CD14-positive monocyte (primary cell): ENCODE data around the gene PPM1H. TPM values are rescaled to one million over a fixed set of nuclear protein-coding genes. Genes with fewer than 3 reads are reported as not detected.
"Not testable (repeated sequence)": the region's sequence is repeated elsewhere in the genome, so short reads cannot be mapped to it uniquely, and the experiment has no call there.

Source experiments
- DNase-seq, 3 donors: peaks; one replicate each; pipeline ENCODE4 v3.0.0-alpha.2; 2011 to 2022
- H2AFZ ChIP-seq: 2 replicates; pipeline ENCODE4 v1.6.0; 2012; ENCODE audit warnings: mild to moderate bottlenecking, low read depth, low read length, inconsistent platforms; ENCODE audit not compliant: insufficient read depth, poor library complexity, severe bottlenecking
- H3K27ac ChIP-seq, 2 donors: 1 replicate in 1 of 2; 2 replicates in 1 of 2; pipeline ENCODE4 v1.5.1; 2012 to 2013; ENCODE audit warnings: low read length in 2 of 2, control low read depth in 1 of 2, inconsistent platforms in 1 of 2, low read depth in 1 of 2, mild to moderate bottlenecking in 1 of 2
- H3K27me3 ChIP-seq, 2 donors: one replicate each; pipeline versions ENCODE4 v1.6.0 to v1.6.1; 2011 to 2013; ENCODE audit warnings: low read length in 2 of 2; ENCODE audit not compliant: control insufficient read depth in 2 of 2, insufficient read depth in 2 of 2
- H3K36me3 ChIP-seq, 2 donors: replicated peaks in 1 of 2; 1 replicate in 1 of 2; 2 replicates in 1 of 2; pipeline versions ENCODE4 v1.5.1 to v1.6.1; 2012 to 2013; ENCODE audit warnings: low read length in 2 of 2, control low read depth in 1 of 2, inconsistent platforms in 1 of 2, mild to moderate bottlenecking in 1 of 2; ENCODE audit not compliant: insufficient read depth in 2 of 2, control insufficient read depth in 1 of 2
- H3K4me1 ChIP-seq, 2 donors: 1 replicate in 1 of 2; 2 replicates in 1 of 2; pipeline versions ENCODE4 v1.5.1 to v1.6.1; 2012 to 2013; ENCODE audit warnings: low read length in 2 of 2, control low read depth in 1 of 2, inconsistent platforms in 1 of 2, mild to moderate bottlenecking in 1 of 2, moderate library complexity in 1 of 2; ENCODE audit not compliant: insufficient read depth in 2 of 2, control insufficient read depth in 1 of 2
- H3K4me2 ChIP-seq: replicated peaks from 2 replicates; pipeline ENCODE3; 2012; ENCODE audit warnings: low read length, moderate library complexity, mild to moderate bottlenecking; ENCODE audit not compliant: poor library complexity, severe bottlenecking; ENCODE audit errors: extremely low read depth
- H3K4me3 ChIP-seq, 3 experiments: fragments of 200-600 bp in 1 of 3; sonication (generic) in 1 of 3; replicated peaks in 1 of 3; 1 replicate in 2 of 3; 2 replicates in 1 of 3; pipeline ENCODE4 v1.5.1; 2011 to 2013; ENCODE audit warnings: low read length in 3 of 3, mild to moderate bottlenecking in 3 of 3, control low read depth in 2 of 3, low read depth in 2 of 3, inconsistent platforms in 1 of 3, moderate library complexity in 1 of 3
- H3K79me2 ChIP-seq: 2 replicates; pipeline ENCODE4 v1.6.0; 2012; ENCODE audit warnings: mild to moderate bottlenecking, control low read depth, inconsistent platforms, low read length, moderate library complexity; ENCODE audit not compliant: insufficient read depth
- H3K9ac ChIP-seq: 2 replicates; pipeline ENCODE4 v1.6.0; 2017; ENCODE audit warnings: low read length, mild to moderate bottlenecking; ENCODE audit not compliant: insufficient read depth, poor library complexity, severe bottlenecking
- H3K9me3 ChIP-seq, 2 donors: replicated peaks in 1 of 2; 1 replicate in 1 of 2; 2 replicates in 1 of 2; pipeline versions ENCODE4 v1.5.1 to v1.6.1; 2012 to 2013; ENCODE audit warnings: low read length in 2 of 2, control low read depth in 1 of 2; ENCODE audit not compliant: control insufficient read depth in 1 of 2, insufficient read depth in 1 of 2
- H4K20me1 ChIP-seq: 2 replicates; pipeline ENCODE4 v1.6.0; 2012; ENCODE audit warnings: mild to moderate bottlenecking, low read length, control low read depth, moderate library complexity; ENCODE audit not compliant: insufficient read depth
- H3K27ac Mint-ChIP-seq, 7 donors: one replicate each; pipeline ENCODE4 v1.8.0; 2020; ENCODE audit warnings: mild to moderate bottlenecking in 7 of 7, mixed read lengths in 7 of 7, moderate library complexity in 6 of 7, inconsistent platforms in 2 of 7
- H3K27me3 Mint-ChIP-seq, 3 donors: one replicate each; pipeline ENCODE4 v1.8.0; 2021 to 2022; ENCODE audit warnings: low read depth in 3 of 3, mild to moderate bottlenecking in 3 of 3, mixed read lengths in 3 of 3, moderate library complexity in 3 of 3, inconsistent platforms in 1 of 3
- H3K36me3 Mint-ChIP-seq, 2 donors: one replicate each; pipeline ENCODE4 v1.8.0; 2020; ENCODE audit warnings: mixed read lengths in 2 of 2, inconsistent platforms in 1 of 2, mild to moderate bottlenecking in 1 of 2
- H3K4me1 Mint-ChIP-seq: one replicate; pipeline ENCODE4 v1.8.0; 2020; ENCODE audit warnings: mild to moderate bottlenecking, mixed read lengths
- H3K4me3 Mint-ChIP-seq, 2 donors: one replicate each; pipeline ENCODE4 v1.8.0; 2020; ENCODE audit warnings: mild to moderate bottlenecking in 2 of 2, mixed read lengths in 2 of 2, moderate library complexity in 1 of 2
- H3K9me3 Mint-ChIP-seq, 7 donors: one replicate each; pipeline ENCODE4 v1.8.0; 2020 to 2022; ENCODE audit warnings: mixed read lengths in 7 of 7, mild to moderate bottlenecking in 6 of 7, moderate library complexity in 6 of 7, inconsistent platforms in 2 of 7
- CTCF ChIP-seq: fragments of 200-600 bp; IDR thresholded peaks from one replicate; pipeline ENCODE4 v1.8.0; 2022; ENCODE audit warnings: antibody characterized with exemption, mild to moderate bottlenecking
- WGBS: methylation state at CpG from one replicate; pipeline ENCODE4 v1.1.5; 2013; ENCODE audit warnings: missing lambda C conversion rate; ENCODE audit not compliant: insufficient coverage; 5-methylcytosine and 5-hydroxymethylcytosine counted together
- intact Hi-C, 2 donors: fragments of 100-400 bp; cut with micrococcal nuclease; formaldehyde crosslinking; loops; one replicate each; pipeline versions ENCODE4 v1.15.0 to v1.15.1; 2023
- polyA plus RNA-seq, 3 donors: library from polyadenylated mRNA; depleted of rRNA in 1 of 3; unstranded in 2 of 3; stranded (reverse) in 1 of 3; fragments of 300-500 nt in 2 of 3; fragments of >200 nt in 1 of 3; fragmentation: Illumina TruSeq in 2 of 3; gene quantifications; 1 replicate in 2 of 3; 2 replicates in 1 of 3; pipeline ENCODE4 v1.2.3, GENCODE V29; 2012 to 2021

Gene PPM1H
- polyA plus RNA-seq, 3 donors: 1.5 to 2.8 (median 1.9) TPM

GRCh38 chr12:62967701-62968100 is 32.8 kb upstream of the PPM1H start:
- intact Hi-C loops: no loop called here
- Histone ChIP-seq H3K36me3 (no peaks in the 10 kb centered on the region), H3K4me2 (no peak overlapping the region), H3K9me3 (no peaks in the 10 kb centered on the region), H2AFZ (no peak overlapping the region), H3K4me1 (no peaks in the 10 kb centered on the region), H3K9ac (no peak overlapping the region), H4K20me1 (no peaks in the 10 kb centered on the region), H3K27ac (no peak overlapping the region), H3K27me3 (no peaks in the 10 kb centered on the region), H3K4me3 (no peak overlapping the region), H3K79me2 (no peaks in the 10 kb centered on the region)
- TF ChIP-seq CTCF: no peak
- Mint-ChIP-seq H3K4me1 (no peaks in the 10 kb centered on the region), H3K4me3 (no peak overlapping the region), H3K27ac (no peak overlapping the region), H3K27me3 (no peaks in the 10 kb centered on the region), H3K36me3 (no peaks in the 10 kb centered on the region), H3K9me3 (peaks cover 0 to 1% (median 0%) of the 10 kb centered on the region in 7 donors)
- DNase-seq: no peak
- no CpG with 5 or more reads among the region's 2 CpGs for WGBS

GRCh38 chr12:62966990-62967506 is 32.1 kb upstream of the PPM1H start:
- Histone ChIP-seq H3K4me1 (no peaks in the 10 kb centered on the region), H3K27ac (no peak overlapping the region), H3K79me2 (no peaks in the 10 kb centered on the region), H4K20me1 (no peaks in the 10 kb centered on the region), H3K9ac (no peak overlapping the region), H3K27me3 (no peaks in the 10 kb centered on the region), H3K4me3 (no peak overlapping the region), H3K9me3 (no peaks in the 10 kb centered on the region), H3K36me3 (no peaks in the 10 kb centered on the region), H2AFZ (no peak overlapping the region), H3K4me2 (no peak overlapping the region)
- peak overlapping the region in 1 of 7 donors; percentile 60 for H3K27ac Mint-ChIP-seq
- H3K4me1 Mint-ChIP-seq: no peaks in the 10 kb centered on the region
- no peak for TF ChIP-seq CTCF
- no peaks in the 10 kb centered on the region for H3K27me3 Mint-ChIP-seq
- peaks cover 3 to 6% (median 6%) of the 10 kb centered on the region in 7 donors for H3K9me3 Mint-ChIP-seq
- DNase-seq: no peak
- H3K4me3 Mint-ChIP-seq: no peak overlapping the region
- intact Hi-C loops: no loop called here
- H3K36me3 Mint-ChIP-seq: no peaks in the 10 kb centered on the region

GRCh38 chr12:62966446-62966989 is 31.6 kb upstream of the PPM1H start:
- H3K4me2 ChIP-seq, intact Hi-C loops, H3K36me3 ChIP-seq, H3K4me3 ChIP-seq, H2AFZ ChIP-seq, H3K27ac ChIP-seq, H3K36me3 Mint-ChIP-seq, H3K4me1 Mint-ChIP-seq, DNase-seq, H3K79me2 ChIP-seq, H3K4me3 Mint-ChIP-seq, H3K9ac ChIP-seq, H3K27me3 Mint-ChIP-seq, H3K27me3 ChIP-seq, H3K27ac Mint-ChIP-seq, H3K9me3 ChIP-seq, H4K20me1 ChIP-seq, H3K4me1 ChIP-seq: not testable (repeated sequence)
- H3K9me3 Mint-ChIP-seq: peaks cover 3 to 11% (median 6%) of the 10 kb centered on the region in 7 donors
- WGBS: 100% methylated on average over 1 of the region's 8 CpGs
